ENCODE measurements around the gene JMJD6. TPM values are rescaled to one million over a fixed set of nuclear protein-coding genes. Genes with fewer than 3 reads are reported as not detected.

JMJD6 gene
- total RNA-seq, 1 donor from 2014 or later: 39.0 TPM

DNA sequence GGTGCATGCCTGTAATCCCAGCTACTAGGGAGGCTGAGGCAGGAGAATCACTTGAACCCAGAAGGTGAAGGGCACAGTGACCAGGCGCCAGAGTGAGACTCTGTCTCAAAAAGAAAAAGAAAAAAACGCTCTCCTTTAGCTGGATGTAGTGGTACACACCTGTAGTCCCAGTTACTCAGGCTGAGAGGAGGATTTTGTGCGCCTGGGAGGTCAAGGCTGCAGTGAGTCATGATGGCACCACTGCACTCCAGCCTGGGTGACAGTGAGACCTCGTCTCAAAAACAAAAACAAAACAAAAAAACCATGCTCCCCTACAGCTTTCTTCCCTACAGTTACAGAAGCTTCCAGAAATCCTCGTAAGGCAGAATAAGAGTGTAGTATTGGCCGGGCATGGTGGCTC, 49.8 kb downstream of the JMJD6 start:
- DNase-seq: no peak
- no peak overlapping the region for H3K27ac Mint-ChIP-seq (ENCODE audit: unreplicated experiment)
- TF ChIP-seq, protein P1, sequence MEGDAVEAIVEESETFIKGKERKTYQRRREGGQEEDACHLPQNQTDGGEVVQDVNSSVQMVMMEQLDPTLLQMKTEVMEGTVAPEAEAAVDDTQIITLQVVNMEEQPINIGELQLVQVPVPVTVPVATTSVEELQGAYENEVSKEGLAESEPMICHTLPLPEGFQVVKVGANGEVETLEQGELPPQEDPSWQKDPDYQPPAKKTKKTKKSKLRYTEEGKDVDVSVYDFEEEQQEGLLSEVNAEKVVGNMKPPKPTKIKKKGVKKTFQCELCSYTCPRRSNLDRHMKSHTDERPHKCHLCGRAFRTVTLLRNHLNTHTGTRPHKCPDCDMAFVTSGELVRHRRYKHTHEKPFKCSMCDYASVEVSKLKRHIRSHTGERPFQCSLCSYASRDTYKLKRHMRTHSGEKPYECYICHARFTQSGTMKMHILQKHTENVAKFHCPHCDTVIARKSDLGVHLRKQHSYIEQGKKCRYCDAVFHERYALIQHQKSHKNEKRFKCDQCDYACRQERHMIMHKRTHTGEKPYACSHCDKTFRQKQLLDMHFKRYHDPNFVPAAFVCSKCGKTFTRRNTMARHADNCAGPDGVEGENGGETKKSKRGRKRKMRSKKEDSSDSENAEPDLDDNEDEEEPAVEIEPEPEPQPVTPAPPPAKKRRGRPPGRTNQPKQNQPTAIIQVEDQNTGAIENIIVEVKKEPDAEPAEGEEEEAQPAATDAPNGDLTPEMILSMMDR (IDR thresholded peaks at IDR 0.05; ENCODE audit: partially characterized antibody, unreplicated experiment): no peak
- H3K4me3 Mint-ChIP-seq (ENCODE audit: unreplicated experiment): no peak overlapping the region
- no peaks in the 10 kb centered on the region for H3K36me3 Mint-ChIP-seq (ENCODE audit: unreplicated experiment)
- H3K9me3 Mint-ChIP-seq (ENCODE audit: unreplicated experiment): peaks cover 3% of the 10 kb centered on the region
- H3K27me3 Mint-ChIP-seq (ENCODE audit: unreplicated experiment): peaks cover 9% of the 10 kb centered on the region
- peaks cover 9% of the 10 kb centered on the region for H3K4me1 Mint-ChIP-seq (ENCODE audit: low read depth, unreplicated experiment)

DNA sequence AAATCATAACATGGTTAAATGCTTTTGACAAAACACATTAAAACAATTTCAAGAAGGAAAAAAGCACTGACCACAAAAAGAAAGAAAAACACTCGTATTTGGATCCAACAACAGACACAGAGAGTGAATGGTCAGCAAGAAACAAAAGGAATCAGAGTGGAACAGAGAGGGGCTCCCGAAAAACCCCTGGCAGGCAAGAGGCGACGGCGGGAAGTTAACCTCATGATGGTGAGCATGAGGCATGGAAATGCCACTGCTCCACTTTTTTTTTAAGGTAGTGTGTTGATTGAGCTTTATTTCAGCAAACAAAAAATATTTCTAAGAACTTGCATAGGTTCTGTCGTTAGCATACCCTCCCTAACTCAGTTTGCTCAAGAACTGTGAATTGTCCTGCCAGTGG, 50.8 kb downstream of the JMJD6 start:
- H3K4me3 Mint-ChIP-seq (ENCODE audit: unreplicated experiment): no peak overlapping the region
- TF ChIP-seq, protein P1 (IDR thresholded peaks at IDR 0.05; ENCODE audit: partially characterized antibody, unreplicated experiment): no peak
- H3K4me1 Mint-ChIP-seq (ENCODE audit: low read depth, unreplicated experiment): peaks cover 9% of the 10 kb centered on the region
- no peak overlapping the region for H3K27ac Mint-ChIP-seq (ENCODE audit: unreplicated experiment)
- DNase-seq: no peak
- peaks cover 5% of the 10 kb centered on the region for H3K27me3 Mint-ChIP-seq (ENCODE audit: unreplicated experiment)
- no peaks in the 10 kb centered on the region for H3K36me3 Mint-ChIP-seq (ENCODE audit: unreplicated experiment)
- H3K9me3 Mint-ChIP-seq (ENCODE audit: unreplicated experiment): peaks cover 9% of the 10 kb centered on the region

DNA sequence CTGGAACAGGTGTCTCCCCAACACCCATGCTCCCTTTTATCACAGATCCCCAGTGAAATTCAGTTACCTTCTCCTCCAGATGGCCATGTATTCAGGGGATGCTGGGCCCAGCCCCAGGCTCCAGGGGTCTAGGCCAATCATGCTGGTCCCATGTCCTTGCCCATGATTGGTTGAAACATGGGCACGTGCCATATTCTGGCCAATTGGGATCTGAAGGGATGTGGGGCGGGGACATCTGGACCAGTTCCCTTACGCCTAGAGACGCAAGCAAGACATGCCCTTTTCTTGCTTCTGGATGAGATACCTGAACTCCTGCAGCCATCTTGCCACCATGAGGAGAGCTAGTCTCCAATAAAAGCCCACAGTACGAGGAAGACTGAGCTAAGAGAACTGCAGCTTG, 51.8 kb downstream of the JMJD6 start:
- no peak for DNase-seq
- peaks cover 9% of the 10 kb centered on the region for H3K9me3 Mint-ChIP-seq (ENCODE audit: unreplicated experiment)
- no peaks in the 10 kb centered on the region for H3K36me3 Mint-ChIP-seq (ENCODE audit: unreplicated experiment)
- H3K27me3 Mint-ChIP-seq (ENCODE audit: unreplicated experiment): peaks cover 5% of the 10 kb centered on the region
- no peak overlapping the region for H3K4me3 Mint-ChIP-seq (ENCODE audit: unreplicated experiment)
- TF ChIP-seq, protein P1 (IDR thresholded peaks at IDR 0.05; ENCODE audit: partially characterized antibody, unreplicated experiment): no peak
- no peak overlapping the region for H3K27ac Mint-ChIP-seq (ENCODE audit: unreplicated experiment)
- peaks cover 9% of the 10 kb centered on the region for H3K4me1 Mint-ChIP-seq (ENCODE audit: low read depth, unreplicated experiment)

DNA sequence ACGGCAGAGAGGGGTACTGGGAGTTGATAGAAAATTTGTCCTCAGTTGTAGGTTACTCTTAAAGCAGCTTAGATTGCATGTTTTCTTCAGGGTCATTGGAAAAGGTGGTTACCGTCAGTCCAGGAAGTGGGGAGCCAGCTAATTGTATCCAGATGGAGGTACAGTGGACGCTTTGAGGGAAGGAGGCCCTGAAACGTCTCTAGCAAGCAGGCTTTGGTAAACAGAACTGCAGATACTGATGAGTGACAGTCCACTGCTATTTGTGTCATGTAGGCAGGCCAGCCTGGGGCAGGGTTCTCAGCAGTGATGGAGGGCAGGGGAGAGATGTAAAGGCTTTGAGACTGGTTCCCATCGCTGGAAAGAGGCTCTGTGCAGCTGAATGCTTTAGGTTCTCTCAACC, 52.7 kb downstream of the JMJD6 start:
- Mint-ChIP-seq H3K36me3 (ENCODE audit: unreplicated experiment) (no peaks in the 10 kb centered on the region), H3K4me3 (ENCODE audit: unreplicated experiment) (no peak overlapping the region), H3K9me3 (ENCODE audit: unreplicated experiment) (peaks cover 9% of the 10 kb centered on the region), H3K27ac (ENCODE audit: unreplicated experiment) (no peak overlapping the region), H3K27me3 (ENCODE audit: unreplicated experiment) (peaks cover 5% of the 10 kb centered on the region), H3K4me1 (ENCODE audit: low read depth, unreplicated experiment) (peaks cover 9% of the 10 kb centered on the region)
- no peak for DNase-seq
- TF ChIP-seq, protein P1 (IDR thresholded peaks at IDR 0.05; ENCODE audit: partially characterized antibody, unreplicated experiment): no peak

DNA sequence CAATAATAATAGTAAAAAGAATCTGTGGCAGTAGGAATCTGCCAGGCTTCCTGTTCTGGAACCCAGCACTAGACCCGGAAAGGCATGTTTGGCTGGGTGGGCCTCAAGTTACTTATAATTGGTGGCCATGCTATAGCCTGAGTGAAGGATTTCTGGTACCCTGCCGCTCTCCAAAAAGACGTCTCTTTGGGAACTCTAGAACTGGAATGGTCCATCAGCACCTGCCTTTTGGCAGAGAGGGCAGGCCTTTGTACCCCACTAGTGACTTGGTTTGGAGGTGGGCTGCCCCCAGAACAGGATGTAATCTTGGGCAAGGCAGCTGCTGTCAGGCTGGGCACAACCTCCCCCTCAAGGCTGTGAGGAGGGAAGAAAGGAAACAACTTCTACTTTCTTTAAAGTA, 53.5 kb downstream of the JMJD6 start:
- Mint-ChIP-seq H3K27me3 (ENCODE audit: unreplicated experiment) (peaks cover 7% of the 10 kb centered on the region), H3K4me1 (ENCODE audit: low read depth, unreplicated experiment) (peaks cover 9% of the 10 kb centered on the region), H3K4me3 (ENCODE audit: unreplicated experiment) (no peak overlapping the region), H3K36me3 (ENCODE audit: unreplicated experiment) (no peaks in the 10 kb centered on the region), H3K27ac (ENCODE audit: unreplicated experiment) (no peak overlapping the region), H3K9me3 (ENCODE audit: unreplicated experiment) (peaks cover 9% of the 10 kb centered on the region)
- TF ChIP-seq, protein P1 (IDR thresholded peaks at IDR 0.05; ENCODE audit: partially characterized antibody, unreplicated experiment): no peak
- DNase-seq: no peak
